ENCODE data around the gene NUPR1. TPM values are rescaled to one million over a fixed set of nuclear protein-coding genes. Genes with fewer than 3 reads are reported as not detected.

The NUPR1 gene
- total and polyA plus RNA-seq, 7 donors = 23.7 to 141 (median 46.0) TPM

DNA sequence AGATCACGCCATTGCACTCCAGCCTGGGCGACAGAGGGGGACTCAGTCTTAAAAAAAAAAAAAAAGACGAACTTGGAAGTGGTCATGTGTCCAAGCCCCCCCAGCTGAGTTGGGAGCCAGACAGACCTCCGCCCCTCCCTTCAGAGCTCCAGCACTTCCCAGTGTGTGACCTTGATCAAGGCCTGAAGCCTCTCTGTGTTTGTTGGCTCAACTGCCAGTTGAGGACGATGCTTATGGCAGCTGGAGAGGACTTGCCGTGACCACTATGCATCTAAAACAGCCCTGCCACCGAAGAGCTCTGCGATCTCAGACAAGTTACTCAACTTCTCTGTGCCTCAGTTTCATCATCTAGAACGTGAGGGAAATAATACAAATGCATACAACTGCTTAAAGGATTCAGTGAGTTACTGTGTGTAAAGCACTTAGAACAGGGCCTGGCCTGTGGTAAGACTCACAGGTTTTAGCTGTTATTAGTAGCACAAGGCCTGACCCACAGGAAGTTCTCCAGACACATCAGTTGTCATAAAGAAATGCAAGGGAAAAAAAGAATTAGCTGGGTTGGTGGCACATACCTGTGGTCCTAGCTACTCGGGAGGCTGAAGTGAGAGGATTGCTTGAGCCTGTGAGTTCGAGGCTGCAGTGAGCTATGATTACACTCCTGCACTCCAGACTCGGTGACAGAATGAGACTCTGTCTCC, 25.1 kb downstream of the NUPR1 start:
- intact Hi-C loops (cut with DNase I) = no loop called here
- Histone ChIP-seq H3K27me3 (ENCODE audit: insufficient read depth in 3 of 3, low read length in 2 of 3) (no peaks in the 10 kb centered on the region), H3K27ac (no peak overlapping the region), H3K4me1 (no peaks in the 10 kb centered on the region), H3K9me3 (no peaks in the 10 kb centered on the region), H3K4me3 (no peak overlapping the region), H3K36me3 (ENCODE audit: insufficient read depth in 1 of 2, low read depth in 1 of 2) (no peaks in the 10 kb centered on the region)
- DNase-seq (no peak), ATAC-seq (no peak)
- 77 to 82% (median 79%) methylated on average over 12 of the region's 12 CpGs for WGBS, 3 donors
- TF ChIP-seq, protein P1, sequence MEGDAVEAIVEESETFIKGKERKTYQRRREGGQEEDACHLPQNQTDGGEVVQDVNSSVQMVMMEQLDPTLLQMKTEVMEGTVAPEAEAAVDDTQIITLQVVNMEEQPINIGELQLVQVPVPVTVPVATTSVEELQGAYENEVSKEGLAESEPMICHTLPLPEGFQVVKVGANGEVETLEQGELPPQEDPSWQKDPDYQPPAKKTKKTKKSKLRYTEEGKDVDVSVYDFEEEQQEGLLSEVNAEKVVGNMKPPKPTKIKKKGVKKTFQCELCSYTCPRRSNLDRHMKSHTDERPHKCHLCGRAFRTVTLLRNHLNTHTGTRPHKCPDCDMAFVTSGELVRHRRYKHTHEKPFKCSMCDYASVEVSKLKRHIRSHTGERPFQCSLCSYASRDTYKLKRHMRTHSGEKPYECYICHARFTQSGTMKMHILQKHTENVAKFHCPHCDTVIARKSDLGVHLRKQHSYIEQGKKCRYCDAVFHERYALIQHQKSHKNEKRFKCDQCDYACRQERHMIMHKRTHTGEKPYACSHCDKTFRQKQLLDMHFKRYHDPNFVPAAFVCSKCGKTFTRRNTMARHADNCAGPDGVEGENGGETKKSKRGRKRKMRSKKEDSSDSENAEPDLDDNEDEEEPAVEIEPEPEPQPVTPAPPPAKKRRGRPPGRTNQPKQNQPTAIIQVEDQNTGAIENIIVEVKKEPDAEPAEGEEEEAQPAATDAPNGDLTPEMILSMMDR (IDR thresholded peaks at IDR 0.05) = no peak

DNA sequence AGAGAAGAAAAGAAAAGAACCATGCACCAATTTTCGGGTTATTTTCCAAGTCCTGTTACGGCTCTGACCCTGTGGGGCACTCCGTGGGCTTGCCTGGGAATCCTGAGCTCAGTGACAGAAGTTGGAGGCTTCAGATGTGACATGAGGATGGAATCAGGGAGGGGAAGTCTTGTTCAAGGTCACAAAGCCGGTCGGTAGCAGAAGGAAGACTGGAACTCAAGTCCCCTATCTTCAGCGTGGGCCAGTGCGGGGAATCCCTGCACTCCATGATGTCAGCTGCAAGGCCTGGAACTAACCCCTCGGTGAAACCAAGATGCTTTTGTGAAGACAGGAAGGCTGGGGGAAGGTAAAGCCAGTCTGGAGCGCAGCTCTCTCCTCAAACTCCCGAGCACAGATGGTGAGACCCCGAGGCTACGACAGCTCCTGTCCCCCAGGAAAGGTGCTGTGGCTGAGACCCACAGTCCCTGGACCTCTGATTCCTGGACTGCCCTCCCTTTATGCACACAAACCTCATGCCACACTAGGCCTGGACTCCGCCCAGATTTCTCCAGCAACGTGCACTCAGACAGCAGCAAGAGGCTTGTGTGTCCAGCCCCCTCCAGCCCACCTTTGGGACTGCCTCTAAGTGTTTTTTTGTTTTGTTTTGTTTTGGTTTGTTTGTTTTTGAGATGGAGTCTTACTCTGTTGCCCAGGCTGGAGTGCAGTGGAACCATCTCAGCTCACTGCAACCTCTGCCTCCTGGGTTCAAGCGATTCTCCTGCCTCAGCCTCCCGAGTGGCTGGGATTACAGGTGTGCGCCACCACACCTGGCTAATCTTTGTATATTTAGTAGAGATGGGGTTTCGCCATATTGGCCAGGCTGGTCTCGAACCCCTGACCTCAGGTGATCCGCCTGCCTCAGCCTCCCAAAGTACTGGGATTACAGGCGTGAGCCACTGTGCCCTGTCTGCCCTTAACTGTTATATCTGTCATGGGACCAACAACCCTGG, 26.7 kb downstream of the NUPR1 start:
- 80 to 85% (median 81%) methylated on average over 21 of the region's 21 CpGs for WGBS, 3 donors

DNA sequence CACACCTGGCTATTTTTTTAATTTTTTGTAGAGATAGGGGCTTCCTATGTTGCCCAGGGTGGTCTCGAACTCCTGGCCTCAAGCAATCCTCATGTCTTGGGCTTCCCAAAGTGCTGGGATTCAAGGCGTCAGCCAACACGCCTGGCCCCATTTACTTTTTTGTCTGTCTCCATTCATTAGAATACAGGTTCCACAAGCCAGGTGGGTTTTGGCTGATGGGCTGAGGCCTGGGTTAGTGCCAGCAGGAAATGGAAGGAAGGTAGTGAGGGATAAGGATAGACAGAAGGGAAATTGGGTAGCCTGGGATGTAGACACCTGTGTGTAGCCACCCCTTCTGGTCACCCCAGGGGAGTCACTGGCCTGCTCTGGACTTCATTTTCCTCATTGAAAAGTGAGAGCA, 27.7 kb downstream of the NUPR1 start:
- TF ChIP-seq, protein P1 (IDR thresholded peaks at IDR 0.05) = no peak
- Histone ChIP-seq H3K9me3 (no peaks in the 10 kb centered on the region), H3K36me3 (ENCODE audit: insufficient read depth in 1 of 2, low read depth in 1 of 2) (no peaks in the 10 kb centered on the region), H3K4me1 (no peaks in the 10 kb centered on the region), H3K27ac (no peak overlapping the region), H3K4me3 (no peak overlapping the region), H3K27me3 (ENCODE audit: insufficient read depth in 3 of 3, low read length in 2 of 3) (peaks cover 0 to 9% (median 0%) of the 10 kb centered on the region in 3 donors)
- ATAC-seq (no peak), DNase-seq (no peak)
- WGBS, 3 donors = 87 to 89% (median 89%) methylated on average over 3 of the region's 3 CpGs
- intact Hi-C loops (cut with DNase I) = no loop called here

More for the DNA sequence above, 26.7 kb downstream of the NUPR1 start:
- ATAC-seq (no peak), DNase-seq (no peak)
- no peak overlapping the region for H3K27ac ChIP-seq
- peaks cover 0 to 2% (median 0%) of the 10 kb centered on the region in 3 donors for H3K27me3 ChIP-seq (ENCODE audit: insufficient read depth in 3 of 3, low read length in 2 of 3)
- H3K36me3 ChIP-seq (ENCODE audit: insufficient read depth in 1 of 2, low read depth in 1 of 2) = no peaks in the 10 kb centered on the region
- H3K4me3 ChIP-seq = no peak overlapping the region
- no peaks in the 10 kb centered on the region for H3K4me1 ChIP-seq
- TF ChIP-seq, protein P1 (IDR thresholded peaks at IDR 0.05) = no peak
- intact Hi-C loops (cut with DNase I) = no loop called here
- H3K9me3 ChIP-seq = no peaks in the 10 kb centered on the region

DNA sequence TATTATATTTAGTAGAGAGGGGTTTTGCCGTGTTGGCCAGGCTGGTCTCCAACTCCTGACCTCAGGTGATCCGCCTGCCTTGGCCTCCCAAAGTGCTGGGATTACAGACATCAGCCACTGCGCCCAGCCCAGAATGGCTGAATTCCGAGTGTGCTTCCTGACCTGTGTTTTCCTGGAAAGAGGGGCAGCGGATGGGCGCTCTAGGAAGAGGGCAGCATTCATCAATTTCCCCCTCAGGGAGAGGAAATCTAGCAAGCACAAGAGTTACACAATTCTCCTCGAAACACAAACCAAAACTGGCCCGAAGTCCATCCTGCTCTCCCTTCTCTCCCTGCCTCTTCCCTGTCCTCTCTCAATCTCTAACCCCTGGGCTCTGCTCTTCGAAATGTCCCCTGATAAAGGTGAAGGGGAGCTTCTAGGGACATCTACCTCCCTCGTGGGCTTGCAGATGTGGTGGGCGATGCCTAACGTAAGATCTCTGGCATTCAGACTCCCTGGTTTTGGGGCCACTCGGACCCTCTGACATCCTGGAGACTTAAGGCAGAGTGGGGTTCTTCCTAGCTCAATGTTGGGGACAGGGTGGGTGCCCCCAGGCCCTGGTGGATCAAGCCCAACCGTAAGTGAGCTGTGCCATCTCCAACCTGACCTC, 33.2 kb downstream of the NUPR1 start:
- ATAC-seq = no peak
- peaks cover 0 to 10% (median 0%) of the 10 kb centered on the region in 3 donors for H3K27me3 ChIP-seq (ENCODE audit: insufficient read depth in 3 of 3, low read length in 2 of 3)
- no peaks in the 10 kb centered on the region for H3K36me3 ChIP-seq (ENCODE audit: insufficient read depth in 1 of 2, low read depth in 1 of 2)
- 53 to 58% (median 54%) methylated on average over 13 to 14 of the region's 14 CpGs for WGBS, 3 donors
- no peaks in the 10 kb centered on the region for H3K9me3 ChIP-seq
- no peaks in the 10 kb centered on the region for H3K4me1 ChIP-seq
- no peak overlapping the region for H3K4me3 ChIP-seq
- intact Hi-C loops (cut with DNase I) = no loop called here
- no peak overlapping the region for H3K27ac ChIP-seq
- TF ChIP-seq, protein P1 (IDR thresholded peaks at IDR 0.05) = no peak
- no peak for DNase-seq

Measured in psoas muscle (tissue), 8 donors.